22Rv1 (cell line): ENCODE data around the gene SLC6A4.

ENCODE experiments used
- CTCF ChIP-seq: fragments of 450-650 bp; IDR thresholded peaks from 2 replicates; pipeline ENCODE4 v1.5.1; 2017; ENCODE audit warnings: mild to moderate bottlenecking
- ZFX ChIP-seq: fragments of 450-650 bp; IDR thresholded peaks from 2 replicates; pipeline ENCODE4 v1.6.1; 2017; ENCODE audit warnings: antibody characterized with exemption, borderline replicate concordance

GRCh38 chr17:30196504-30196903 is 39.0 kb downstream of the SLC6A4 start:
- TF ChIP-seq CTCF (no peak), ZFX (no peak)
